Nephron progenitor cell (in vitro differentiated cells): ENCODE data around the gene CEP43.

Source experiments
- DNase-seq: peaks from one replicate; pipeline ENCODE4 v3.0.0; 2021
- H3K27ac Mint-ChIP-seq: 2 replicates; pipeline ENCODE4 v1.8.0; 2021; ENCODE audit warnings: mild to moderate bottlenecking, moderate library complexity, mixed read lengths
- H3K27me3 Mint-ChIP-seq: 2 replicates; pipeline ENCODE4 v1.8.0; 2021; ENCODE audit warnings: mild to moderate bottlenecking, low read depth, mixed read lengths; ENCODE audit not compliant: poor library complexity
- H3K36me3 Mint-ChIP-seq: 2 replicates; pipeline ENCODE4 v1.8.0; 2021; ENCODE audit warnings: low read depth, mixed read lengths
- H3K4me1 Mint-ChIP-seq: 2 replicates; pipeline ENCODE4 v1.8.0; 2021; ENCODE audit warnings: mixed read lengths
- H3K4me3 Mint-ChIP-seq: 2 replicates; pipeline ENCODE4 v1.8.0; 2021; ENCODE audit warnings: mild to moderate bottlenecking, moderate library complexity, mixed read lengths
- H3K9me3 Mint-ChIP-seq: 2 replicates; pipeline ENCODE4 v1.8.0; 2021; ENCODE audit warnings: mild to moderate bottlenecking, moderate library complexity, mixed read lengths
- CTCF ChIP-seq: fragments of 200-600 bp; sonication (generic); IDR thresholded peaks from 2 replicates; pipeline ENCODE4 v1.5.0; 2021; ENCODE audit warnings: antibody characterized with exemption

The CEP43 gene

GRCh38 chr6:166952121-166952520 lies 47.1 kb upstream of the CEP43 start:
- H3K27ac Mint-ChIP-seq: no peak overlapping the region
- H3K27me3 Mint-ChIP-seq: peaks cover 13% of the 10 kb centered on the region
- H3K4me1 Mint-ChIP-seq: peaks cover 33% of the 10 kb centered on the region
- H3K36me3 Mint-ChIP-seq: peaks cover 49% of the 10 kb centered on the region
- no peak overlapping the region for H3K4me3 Mint-ChIP-seq
- no peak for DNase-seq
- no peak for TF ChIP-seq CTCF
- no peaks in the 10 kb centered on the region for H3K9me3 Mint-ChIP-seq

- Mint-ChIP-seq H3K36me3 (peaks cover 42% of the 10 kb centered on the region), H3K9me3 (no peaks in the 10 kb centered on the region), H3K27me3 (peaks cover 19% of the 10 kb centered on the region), H3K4me3 (no peak overlapping the region), H3K27ac (no peak overlapping the region), H3K4me1 (peaks cover 33% of the 10 kb centered on the region)
- TF ChIP-seq CTCF: no peak
- no peak for DNase-seq
Observed at GRCh38 chr6:166952567-166953486, 46.4 kb upstream of the CEP43 start.

DNA sequence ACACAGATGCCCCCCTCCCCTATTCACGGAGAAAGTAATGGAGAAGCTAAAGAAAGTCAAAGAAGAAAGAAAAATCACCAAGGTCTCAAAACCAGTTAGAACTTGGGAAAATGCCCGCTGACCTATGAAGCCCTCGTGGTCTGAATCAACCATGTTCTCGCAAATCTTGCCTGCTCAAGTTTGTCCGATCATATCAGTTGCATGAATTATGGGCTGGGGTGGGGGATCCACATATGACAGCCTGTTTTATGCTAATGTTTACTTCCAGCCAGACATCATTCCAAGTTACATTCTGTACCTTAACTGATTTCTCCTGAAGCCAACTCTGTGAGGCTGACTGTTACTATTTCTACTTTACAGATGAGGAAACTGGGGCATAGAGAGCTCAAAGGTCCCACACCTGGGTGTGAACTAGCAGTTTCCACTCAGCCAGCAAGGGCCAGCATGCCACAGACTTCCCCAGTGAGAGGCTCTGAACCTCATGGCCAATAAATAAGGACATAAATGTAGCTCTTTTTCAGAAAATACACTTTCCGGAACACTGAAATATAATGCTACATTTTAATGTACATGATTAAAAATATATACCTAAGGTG lies 45.0 kb upstream of the CEP43 start:
- Mint-ChIP-seq H3K4me1 (peaks cover 47% of the 10 kb centered on the region), H3K9me3 (no peaks in the 10 kb centered on the region), H3K27me3 (peaks cover 22% of the 10 kb centered on the region), H3K36me3 (peaks cover 41% of the 10 kb centered on the region), H3K4me3 (peak overlapping the region; percentile 52), H3K27ac (no peak overlapping the region)
- no peak for DNase-seq
- no peak for TF ChIP-seq CTCF

DNA sequence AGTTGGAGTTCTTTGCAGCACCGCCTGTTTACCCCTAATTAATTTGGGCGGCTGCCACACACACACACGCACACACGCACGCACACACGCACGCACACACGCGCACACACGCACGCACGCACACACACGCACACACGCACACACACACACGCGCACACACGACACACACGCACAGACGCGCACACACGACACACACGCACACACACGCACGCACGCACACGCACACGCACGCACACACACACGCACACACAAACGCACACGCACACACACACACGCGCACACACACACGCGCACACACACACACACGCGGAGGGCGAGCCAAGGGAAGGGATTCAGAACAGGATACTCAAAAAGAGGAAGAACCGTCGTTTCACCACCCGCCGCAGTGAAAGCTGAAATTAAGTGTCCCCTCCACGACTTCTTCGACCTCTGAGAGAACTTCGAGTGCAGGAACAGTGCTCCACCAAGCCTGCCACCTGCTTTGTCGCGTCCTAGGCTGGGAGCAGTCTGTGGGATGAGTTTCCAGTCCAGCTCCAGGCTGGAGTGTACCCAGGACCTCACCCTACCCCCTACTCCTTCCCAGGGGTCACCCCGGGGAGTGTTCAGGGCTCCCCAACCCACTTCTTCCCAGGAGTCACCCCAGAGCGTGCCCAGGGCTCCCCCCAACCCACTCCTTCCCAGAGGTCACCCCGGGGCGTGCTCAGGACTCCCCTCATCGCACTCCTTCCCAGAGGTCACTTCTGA lies 43.9 kb upstream of the CEP43 start:
- H3K27ac Mint-ChIP-seq: peak overlapping the region; percentile 42
- peaks cover 58% of the 10 kb centered on the region for H3K4me1 Mint-ChIP-seq
- H3K4me3 Mint-ChIP-seq: peak overlapping the region; percentile 87
- H3K9me3 Mint-ChIP-seq: no peaks in the 10 kb centered on the region
- H3K27me3 Mint-ChIP-seq: peaks cover 23% of the 10 kb centered on the region
- peaks cover 36% of the 10 kb centered on the region for H3K36me3 Mint-ChIP-seq
- TF ChIP-seq CTCF: no peak
- peak; percentile 22 for DNase-seq

GRCh38 chr6:166955865-166956443 lies 43.2 kb upstream of the CEP43 start:
- Mint-ChIP-seq H3K9me3 (no peaks in the 10 kb centered on the region), H3K27me3 (peaks cover 18% of the 10 kb centered on the region), H3K27ac (no peak overlapping the region), H3K36me3 (peaks cover 30% of the 10 kb centered on the region), H3K4me3 (peak overlapping the region; percentile 87), H3K4me1 (peaks cover 60% of the 10 kb centered on the region)
- no peak for DNase-seq
- no peak for TF ChIP-seq CTCF
